Thymus (tissue), 11 donors: ENCODE results near the gene PTBP1. TPM values are rescaled to one million over a fixed set of nuclear protein-coding genes. Genes with fewer than 3 reads are reported as not detected.

Experiments
- DNase-seq, 9 donors: peaks; one replicate each; pipeline ENCODE4 v3.0.0-alpha.2; 2013; ENCODE audit warnings: low spot score in 9 of 9, low read depth in 6 of 9, missing footprints in 1 of 9
- H3K27ac ChIP-seq, 2 donors: one replicate each; pipeline ENCODE4 v1.5.1; 2013; ENCODE audit warnings: control low read depth in 1 of 2, low read depth in 1 of 2, low read length in 1 of 2, mild to moderate bottlenecking in 1 of 2, moderate library complexity in 1 of 2
- H3K27me3 ChIP-seq, 2 donors: one replicate each; pipeline ENCODE4 v1.5.1; 2013; ENCODE audit warnings: low read length in 1 of 2; ENCODE audit not compliant: control insufficient read depth in 2 of 2, insufficient read depth in 1 of 2
- H3K36me3 ChIP-seq, 2 donors: one replicate each; pipeline ENCODE4 v1.5.1; 2013; ENCODE audit warnings: low read length in 1 of 2, mild to moderate bottlenecking in 1 of 2, moderate library complexity in 1 of 2; ENCODE audit not compliant: control insufficient read depth in 2 of 2, insufficient read depth in 2 of 2
- H3K4me1 ChIP-seq, 2 donors: one replicate each; pipeline ENCODE4 v1.5.1; 2013; ENCODE audit warnings: low read length in 2 of 2; ENCODE audit not compliant: control insufficient read depth in 2 of 2, insufficient read depth in 2 of 2
- H3K4me3 ChIP-seq, 2 donors: one replicate each; pipeline ENCODE4 v1.5.1; 2013; ENCODE audit warnings: low read length in 2 of 2, control low read depth in 1 of 2, mild to moderate bottlenecking in 1 of 2
- H3K9me3 ChIP-seq, 2 donors: one replicate each; pipeline ENCODE4 v1.5.1; 2013; ENCODE audit warnings: low read length in 1 of 2, mild to moderate bottlenecking in 1 of 2; ENCODE audit not compliant: control insufficient read depth in 2 of 2, insufficient read depth in 1 of 2
- WGBS: extraction: QIAGEN DNeasy Blood & Tissue Kit; methylation state at CpG from one replicate; pipeline ENCODE4 v1.1.7; 2013; 5-methylcytosine and 5-hydroxymethylcytosine counted together
- polyA plus RNA-seq: library from polyadenylated mRNA; stranded (reverse); fragments of 200-250 nt; gene quantifications from one replicate; pipeline ENCODE4 v1.2.3, GENCODE V29; 2013
- total RNA-seq: library from RNA; stranded (reverse); fragments of 120-200 nt; gene quantifications from one replicate; pipeline ENCODE4 v1.2.4, GENCODE V29; 2013
- donor health status: healthy.

PTBP1 gene
- total and polyA plus RNA-seq, 2 donors: 75.1 to 129 TPM

GRCh38 chr19:799076-799881, 2.0 kb downstream of the PTBP1 start:
- H3K27ac ChIP-seq: peak overlapping the region in 1 of 2 donors; percentile 30
- H3K4me1 ChIP-seq: peaks cover 14 to 38% of the 10 kb centered on the region in 2 donors
- H3K27me3 ChIP-seq: no peaks in the 10 kb centered on the region
- peaks cover 46 to 57% of the 10 kb centered on the region in 2 donors for H3K36me3 ChIP-seq
- peak overlapping the region; percentile 57 to 97 for H3K4me3 ChIP-seq
- 36% methylated on average over 28 of the region's 28 CpGs for WGBS
- peaks cover 0 to 6% of the 10 kb centered on the region in 2 donors for H3K9me3 ChIP-seq
- DNase-seq: peak in 1 of 9 donors; percentile 24

DNA sequence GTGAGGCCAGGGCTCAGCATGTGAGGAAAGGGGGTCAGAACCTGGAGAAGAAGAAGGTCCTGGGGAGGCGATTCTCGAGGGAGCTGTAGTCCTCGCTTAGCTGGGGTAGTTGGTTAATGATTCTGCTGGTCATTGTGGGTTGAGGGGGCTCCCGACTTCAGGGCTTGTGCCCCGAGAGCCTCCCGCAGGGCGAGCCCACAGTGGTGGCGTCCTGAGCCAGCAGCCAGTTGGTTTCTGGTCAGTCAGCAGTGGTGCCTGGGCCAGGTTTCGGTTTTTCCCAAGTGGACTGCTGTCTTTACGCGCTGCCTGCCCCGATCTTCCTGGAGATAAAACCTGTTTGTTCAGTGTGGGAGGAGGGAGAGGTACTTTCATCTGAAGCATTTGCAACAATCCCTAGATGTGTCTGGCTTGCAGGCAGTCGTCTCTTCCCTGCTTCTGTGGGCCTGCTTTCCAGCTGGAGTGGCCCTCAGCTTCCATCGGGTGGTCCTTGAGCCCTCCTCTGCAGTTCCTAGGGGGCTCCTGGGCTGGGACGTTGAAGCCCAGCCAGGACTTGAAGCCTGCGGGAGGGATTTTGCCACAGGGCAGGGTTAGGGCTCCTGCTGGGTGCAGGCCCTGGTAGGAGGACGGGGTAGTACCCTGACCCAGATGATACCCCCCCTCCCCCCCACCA, 3.2 kb downstream of the PTBP1 start:
- no peaks in the 10 kb centered on the region for H3K27me3 ChIP-seq
- H3K4me3 ChIP-seq: no peak overlapping the region
- 88% methylated on average over 17 of the region's 17 CpGs for WGBS
- H3K4me1 ChIP-seq: peaks cover 14 to 38% of the 10 kb centered on the region in 2 donors
- no peak for DNase-seq
- H3K9me3 ChIP-seq: peaks cover 0 to 6% of the 10 kb centered on the region in 2 donors
- peaks cover 58 to 69% of the 10 kb centered on the region in 2 donors for H3K36me3 ChIP-seq
- H3K27ac ChIP-seq: peak overlapping the region in 1 of 2 donors; percentile 48

DNA sequence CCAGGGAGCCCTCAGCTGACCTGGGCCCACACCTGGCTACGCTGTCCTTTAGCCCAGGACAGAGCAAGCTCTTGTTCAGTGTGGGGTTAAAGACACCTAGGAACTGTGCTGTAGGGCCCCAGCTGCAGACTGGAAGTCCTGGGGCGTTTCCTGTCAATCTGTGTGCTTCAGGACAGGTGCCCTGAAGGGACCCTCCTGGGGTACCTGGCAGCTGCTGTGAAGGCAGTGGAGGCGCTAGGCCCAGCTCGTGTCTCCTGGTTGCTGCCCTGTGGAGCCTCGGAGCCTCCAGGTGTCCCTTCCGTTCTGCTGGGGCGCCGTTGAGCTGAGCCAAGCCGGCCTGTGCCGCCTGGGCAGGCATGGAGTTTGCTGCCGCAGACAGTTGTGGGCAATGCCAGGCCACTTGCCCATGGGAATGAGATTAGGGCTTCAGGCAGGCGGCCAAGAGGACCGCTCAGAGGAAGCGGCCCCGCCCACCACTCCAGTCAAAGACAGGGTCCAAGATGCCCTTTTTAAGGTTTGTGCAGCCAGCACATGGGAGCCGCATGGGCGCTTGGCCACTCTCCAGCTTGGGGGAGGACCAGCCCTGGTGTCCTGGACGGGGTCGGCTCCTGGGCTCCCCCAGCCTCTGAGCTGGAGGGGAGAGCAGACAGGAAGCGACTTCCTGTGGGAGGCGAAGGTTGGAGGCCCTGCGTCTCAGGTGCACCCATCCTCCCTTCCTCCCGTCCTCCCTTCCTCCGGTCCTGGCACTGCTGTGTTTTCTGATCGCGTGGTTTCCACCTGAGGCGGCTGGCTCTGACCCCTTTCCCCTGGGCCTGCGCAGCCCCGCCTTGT, 4.0 kb downstream of the PTBP1 start:
- peak overlapping the region in 1 of 2 donors; percentile 12 for H3K27ac ChIP-seq
- DNase-seq: no peak
- no peak overlapping the region for H3K4me3 ChIP-seq

DNA sequence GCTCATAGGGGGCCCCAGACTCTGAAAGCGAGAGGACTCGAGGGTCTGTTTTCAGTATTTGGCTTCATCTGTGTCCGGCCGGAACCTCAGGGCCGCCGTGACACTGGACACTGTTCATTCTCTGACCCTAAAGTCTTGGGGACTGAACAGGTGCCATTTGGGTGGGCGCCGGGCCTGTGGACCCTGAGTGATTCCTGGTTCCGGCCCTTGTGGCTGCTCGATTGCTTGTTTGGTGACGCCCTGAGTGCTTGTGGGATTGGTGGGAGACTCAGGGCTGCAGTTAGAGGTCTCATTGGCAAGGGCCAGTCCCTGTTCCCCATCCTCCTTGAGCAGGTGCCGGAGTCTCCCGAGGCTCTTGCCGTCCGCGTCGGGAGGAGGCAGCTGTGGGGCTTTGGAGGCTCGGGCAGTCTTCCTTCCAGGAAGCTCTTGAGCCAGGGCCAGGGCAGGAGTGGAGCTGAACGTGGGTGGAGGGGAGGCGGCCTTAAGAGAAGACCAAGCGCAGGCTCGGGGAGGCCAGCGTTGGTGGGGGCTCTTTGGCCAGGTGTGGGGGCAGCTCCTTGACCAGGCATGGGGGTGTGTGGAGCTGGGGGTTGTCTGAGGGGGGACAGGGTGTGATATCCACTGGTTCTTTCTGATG, 4.7 kb downstream of the PTBP1 start:
- WGBS: 89% methylated on average over 23 of the region's 23 CpGs
- Histone ChIP-seq H3K4me3 (no peak overlapping the region), H3K9me3 (peaks cover 0 to 6% of the 10 kb centered on the region in 2 donors), H3K36me3 (peaks cover 73 to 78% of the 10 kb centered on the region in 2 donors), H3K27ac (no peak overlapping the region), H3K27me3 (no peaks in the 10 kb centered on the region), H3K4me1 (peaks cover 14 to 35% of the 10 kb centered on the region in 2 donors)
- no peak for DNase-seq

More for the DNA sequence above, 4.0 kb downstream of the PTBP1 start:
- Histone ChIP-seq H3K4me1 (peaks cover 14 to 38% of the 10 kb centered on the region in 2 donors), H3K9me3 (peaks cover 0 to 6% of the 10 kb centered on the region in 2 donors), H3K36me3 (peaks cover 65 to 72% of the 10 kb centered on the region in 2 donors), H3K27me3 (no peaks in the 10 kb centered on the region)
- WGBS: 83% methylated on average over 29 of the region's 29 CpGs

DNA sequence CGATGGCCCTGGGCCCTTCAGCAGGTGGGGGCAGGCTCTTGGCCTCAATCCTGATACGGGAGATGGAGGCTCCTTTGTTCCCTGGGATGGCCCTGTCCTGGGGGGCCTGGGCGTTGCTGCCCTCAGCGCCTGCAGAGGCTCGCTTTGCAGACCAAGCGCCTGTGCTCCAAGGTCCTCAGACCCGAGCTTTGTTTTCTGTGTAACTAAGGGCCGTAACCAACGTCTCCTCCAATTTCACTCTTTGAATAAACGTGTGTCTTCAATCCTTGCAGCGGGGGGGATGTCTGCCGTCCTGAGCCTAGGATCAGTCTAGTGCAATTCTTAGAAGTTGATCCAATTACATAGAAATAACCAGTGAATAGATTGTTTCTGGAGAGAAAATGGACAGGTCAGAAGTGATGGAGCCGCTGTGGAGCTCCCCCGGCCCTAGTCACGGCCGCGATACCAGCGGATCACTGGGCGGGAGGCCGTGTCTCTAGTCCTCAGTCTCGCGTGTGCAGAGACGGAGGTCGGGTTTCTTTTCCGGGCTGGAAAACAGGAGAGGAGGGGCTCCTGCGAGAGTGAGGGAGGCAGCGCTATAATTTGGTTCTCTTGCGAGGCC, 5.3 kb downstream of the PTBP1 start:
- peaks cover 14 to 35% of the 10 kb centered on the region in 2 donors for H3K4me1 ChIP-seq
- no peak for DNase-seq
- no peak overlapping the region for H3K4me3 ChIP-seq
- H3K36me3 ChIP-seq: peaks cover 79 to 85% of the 10 kb centered on the region in 2 donors
- no peaks in the 10 kb centered on the region for H3K27me3 ChIP-seq
- WGBS: 92% methylated on average over 28 of the region's 28 CpGs
- peaks cover 0 to 6% of the 10 kb centered on the region in 2 donors for H3K9me3 ChIP-seq
- no peak overlapping the region for H3K27ac ChIP-seq

DNA sequence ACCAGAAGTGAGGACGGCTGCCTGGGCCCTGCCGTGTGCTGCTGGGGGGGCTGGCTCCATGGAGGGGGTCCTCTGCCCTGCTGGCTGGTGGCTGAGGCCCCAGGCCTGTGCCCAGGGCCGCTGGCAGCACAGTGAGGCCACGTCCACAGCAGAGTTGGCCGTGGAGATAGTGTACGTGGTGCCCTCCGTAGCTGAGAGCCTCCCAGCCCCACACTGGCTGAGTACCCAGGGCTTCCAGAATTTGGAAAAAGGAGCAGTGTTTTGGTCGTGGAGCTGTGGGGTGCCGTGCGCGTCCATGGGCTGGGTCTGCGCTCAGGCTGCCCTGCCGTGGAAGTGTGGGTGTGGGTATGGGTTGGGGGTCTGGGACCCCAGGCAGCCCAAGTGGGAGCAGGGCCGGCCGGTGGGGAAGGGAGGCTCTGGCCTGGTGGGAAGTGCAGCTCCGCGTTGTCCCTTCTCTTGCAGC, 5.9 kb downstream of the PTBP1 start:
- H3K27me3 ChIP-seq: no peaks in the 10 kb centered on the region
- H3K9me3 ChIP-seq: peaks cover 0 to 6% of the 10 kb centered on the region in 2 donors
- DNase-seq: no peak
- peaks cover 14 to 35% of the 10 kb centered on the region in 2 donors for H3K4me1 ChIP-seq
- no peak overlapping the region for H3K27ac ChIP-seq
- H3K36me3 ChIP-seq: peaks cover 84 to 90% of the 10 kb centered on the region in 2 donors
- 97% methylated on average over 17 of the region's 17 CpGs for WGBS
- H3K4me3 ChIP-seq: no peak overlapping the region

DNA sequence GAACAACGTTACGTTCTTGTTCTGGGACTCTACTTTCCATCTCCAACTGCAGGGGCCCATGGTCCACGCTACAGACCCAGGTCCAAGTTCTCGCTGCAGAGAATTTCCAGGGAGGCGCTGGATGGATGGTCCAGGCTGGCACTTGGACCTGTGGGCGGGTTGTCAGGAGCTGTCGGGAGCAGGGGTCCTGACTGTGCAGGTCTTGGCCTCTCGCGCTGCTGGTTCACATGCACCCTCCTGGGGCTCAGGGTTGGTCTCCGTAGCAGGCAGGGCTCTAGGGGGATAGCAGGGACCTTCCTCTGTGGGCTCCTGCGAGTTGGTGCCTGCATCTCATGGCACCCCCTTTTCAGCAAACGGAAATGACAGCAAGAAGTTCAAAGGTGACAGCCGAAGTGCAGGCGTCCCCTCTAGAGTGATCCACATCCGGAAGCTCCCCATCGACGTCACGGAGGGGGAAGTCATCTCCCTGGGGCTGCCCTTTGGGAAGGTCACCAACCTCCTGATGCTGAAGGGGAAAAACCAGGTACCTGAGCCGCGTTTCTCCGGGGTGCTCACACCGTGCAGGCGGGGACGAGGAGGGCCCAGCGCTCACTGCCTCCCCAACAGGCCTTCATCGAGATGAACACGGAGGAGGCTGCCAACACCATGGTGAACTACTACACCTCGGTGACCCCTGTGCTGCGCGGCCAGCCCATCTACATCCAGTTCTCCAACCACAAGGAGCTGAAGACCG, 6.6 kb downstream of the PTBP1 start:
- no peak for DNase-seq
- Histone ChIP-seq H3K27me3 (no peaks in the 10 kb centered on the region), H3K36me3 (peaks cover 92 to 93% of the 10 kb centered on the region in 2 donors), H3K4me1 (peaks cover 13 to 35% of the 10 kb centered on the region in 2 donors), H3K9me3 (peaks cover 0 to 3% of the 10 kb centered on the region in 2 donors), H3K4me3 (no peak overlapping the region), H3K27ac (no peak overlapping the region)
- 97% methylated on average over 31 of the region's 31 CpGs for WGBS
